Stomach smooth muscle (tissue), 2 donors: Measurements from ENCODE around the gene ABCD2.
"Not testable (repeated sequence)": the region's sequence is repeated elsewhere in the genome, so short reads cannot be mapped to it uniquely, and the experiment has no call there.

Source experiments
- H3K27ac ChIP-seq: one replicate; pipeline ENCODE4 v1.7.0; 2013; ENCODE audit warnings: mild to moderate bottlenecking, low read length, inconsistent platforms
- H3K27me3 ChIP-seq, 2 donors: one replicate each; pipeline ENCODE4 v1.7.0; 2013; ENCODE audit warnings: low read length in 2 of 2; ENCODE audit not compliant: insufficient read depth in 2 of 2, control insufficient read depth in 1 of 2
- H3K36me3 ChIP-seq, 2 donors: one replicate each; pipeline ENCODE4 v1.7.0; 2013; ENCODE audit warnings: low read length in 2 of 2; ENCODE audit not compliant: control insufficient read depth in 2 of 2, insufficient read depth in 2 of 2
- H3K4me1 ChIP-seq: one replicate; pipeline ENCODE4 v1.7.0; 2013; ENCODE audit warnings: low read length; ENCODE audit not compliant: control insufficient read depth, insufficient read depth
- H3K4me3 ChIP-seq, 2 donors: one replicate each; pipeline ENCODE4 v1.7.0; 2013; ENCODE audit warnings: low read length in 2 of 2
- H3K9ac ChIP-seq, 2 donors: one replicate each; pipeline ENCODE4 v1.7.0; 2013; ENCODE audit warnings: low read length in 2 of 2, mild to moderate bottlenecking in 1 of 2
- H3K9me3 ChIP-seq, 2 donors: one replicate each; pipeline ENCODE4 v1.7.0; 2013; ENCODE audit warnings: low read length in 2 of 2; ENCODE audit not compliant: control insufficient read depth in 2 of 2
- donor health status: healthy.
- donor health status: Pancreatic carcinoma.

ABCD2 gene

DNA sequence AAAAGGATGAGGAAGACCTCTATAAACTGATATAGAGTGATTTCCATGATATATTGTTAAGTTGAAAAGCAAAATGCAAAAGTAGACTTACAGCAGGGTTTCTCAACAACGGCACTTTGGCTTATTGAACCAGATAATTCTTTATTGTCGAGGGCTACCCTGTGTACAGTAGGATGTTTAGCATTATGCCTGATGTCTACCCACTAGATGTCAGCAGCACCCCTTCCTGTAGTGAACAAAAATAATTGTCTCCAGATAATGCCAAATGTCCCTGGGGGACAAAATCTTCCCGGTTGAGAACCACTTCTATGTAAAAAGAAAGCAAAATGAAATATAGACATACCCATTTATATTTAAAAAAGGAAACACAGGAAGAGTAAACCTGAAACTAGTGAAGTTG lies 32.4 kb downstream of the ABCD2 start:
- H3K36me3 ChIP-seq, result peaks cover 0 to 10% of the 10 kb centered on the region in 2 donors
- no peak overlapping the region for H3K27ac ChIP-seq
- no peaks in the 10 kb centered on the region for H3K4me1 ChIP-seq
- no peaks in the 10 kb centered on the region for H3K9me3 ChIP-seq
- H3K4me3 ChIP-seq, result no peak overlapping the region
- H3K27me3 ChIP-seq, result no peaks in the 10 kb centered on the region
- no peak overlapping the region for H3K9ac ChIP-seq

DNA sequence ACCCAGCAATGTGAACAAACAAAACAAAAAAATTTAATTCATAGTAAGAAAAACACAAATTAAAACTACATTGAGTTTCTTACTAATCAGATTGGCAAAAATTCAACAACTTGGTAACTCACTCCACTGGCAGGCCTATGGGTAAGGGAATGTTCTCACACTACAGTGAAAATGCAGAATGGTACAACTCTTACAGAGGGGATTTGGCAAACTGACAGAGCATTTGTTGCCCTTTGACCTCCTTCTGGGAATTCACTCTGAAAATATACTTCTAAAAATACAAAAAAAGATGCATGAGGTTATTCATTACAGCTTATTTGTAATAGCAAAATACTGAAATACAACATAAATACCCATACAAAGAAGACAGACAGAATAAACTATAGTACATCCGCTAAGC lies 32.8 kb downstream of the ABCD2 start:
- H3K4me3 ChIP-seq, result no peak overlapping the region
- H3K27me3 ChIP-seq, result no peaks in the 10 kb centered on the region
- H3K4me1 ChIP-seq, result no peaks in the 10 kb centered on the region
- H3K9me3 ChIP-seq, result no peaks in the 10 kb centered on the region
- H3K9ac ChIP-seq, result no peak overlapping the region
- no peak overlapping the region for H3K27ac ChIP-seq
- H3K36me3 ChIP-seq, result peaks cover 0 to 10% of the 10 kb centered on the region in 2 donors

DNA sequence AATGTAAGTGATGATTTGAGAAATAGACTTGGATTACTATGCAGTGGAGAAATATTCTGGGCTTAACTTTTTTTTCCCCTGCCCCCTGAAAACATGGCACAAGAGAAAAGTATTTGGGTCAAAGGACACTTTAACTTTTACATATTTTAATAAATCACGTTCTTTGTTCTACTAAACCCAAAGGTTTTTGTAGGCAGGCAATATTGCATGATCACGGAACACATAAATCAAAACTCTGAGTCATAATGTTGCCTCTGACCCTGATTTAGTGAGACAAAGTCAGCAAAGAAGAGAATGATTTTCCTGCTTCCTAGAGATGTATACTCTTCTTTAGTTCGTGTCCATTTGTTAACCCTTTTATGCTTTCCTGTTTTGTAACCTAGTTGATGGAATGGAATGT lies 38.0 kb downstream of the ABCD2 start:
- Histone ChIP-seq H3K9me3 (no peaks in the 10 kb centered on the region), H3K27ac (no peak overlapping the region), H3K4me3 (no peak overlapping the region), H3K36me3 (peaks cover 0 to 10% of the 10 kb centered on the region in 2 donors), H3K4me1 (no peaks in the 10 kb centered on the region), H3K9ac (no peak overlapping the region), H3K27me3 (no peaks in the 10 kb centered on the region)

DNA sequence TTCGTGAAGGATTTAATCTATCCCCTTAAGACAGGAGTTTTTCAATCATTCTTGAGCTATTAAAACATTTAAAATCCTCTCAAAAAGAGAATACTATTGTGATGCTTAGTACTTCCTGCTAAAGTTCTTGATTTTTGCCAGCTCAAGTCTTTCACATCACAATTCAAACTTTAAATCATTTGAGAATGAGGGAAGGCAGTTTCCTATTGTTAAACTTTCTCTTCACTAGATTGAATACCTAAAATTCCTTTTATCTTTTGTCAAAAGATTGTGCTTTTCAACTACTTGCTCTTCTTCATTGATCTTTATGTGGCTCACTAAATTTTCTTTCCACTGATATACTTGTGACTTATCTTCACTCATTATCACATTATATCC lies 44.1 kb downstream of the ABCD2 start:
- Histone ChIP-seq H3K4me1 (no peaks in the 10 kb centered on the region), H3K36me3 (no peaks in the 10 kb centered on the region), H3K9me3 (no peaks in the 10 kb centered on the region), H3K27me3 (no peaks in the 10 kb centered on the region), H3K9ac (no peak overlapping the region), H3K27ac (no peak overlapping the region), H3K4me3 (no peak overlapping the region)

DNA sequence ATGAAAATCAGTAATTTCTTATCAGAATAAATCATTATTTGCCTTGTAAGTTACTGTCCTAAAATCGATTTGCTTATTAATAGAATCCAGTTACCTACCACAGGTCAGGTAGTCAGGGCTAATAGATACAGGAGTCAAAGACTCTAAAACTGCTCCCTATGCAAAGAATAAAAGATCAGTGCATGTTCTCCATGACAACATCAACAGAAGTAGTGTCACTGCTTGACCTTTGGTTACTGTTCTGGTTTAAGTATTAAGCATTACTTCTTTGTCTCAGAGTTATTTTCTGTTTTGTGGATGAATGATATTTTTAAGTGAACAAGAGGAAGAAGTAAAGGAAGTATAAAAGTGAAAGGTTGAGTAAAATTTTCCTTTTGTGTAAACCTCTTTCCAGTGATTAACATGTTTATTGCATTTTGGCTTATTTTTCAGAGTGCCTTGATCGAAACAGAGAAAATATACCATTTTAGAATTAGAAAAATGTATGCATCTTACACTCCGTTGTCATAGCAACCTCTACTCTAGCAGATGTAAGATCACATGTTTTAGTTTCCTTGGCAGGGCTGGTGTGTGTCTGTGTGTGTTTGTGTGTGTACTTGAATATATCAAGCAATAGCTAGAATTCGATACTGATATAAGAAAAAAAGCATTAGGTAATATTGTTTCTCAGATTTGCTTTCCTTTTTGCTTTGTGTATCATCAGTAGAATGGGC lies 44.7 kb downstream of the ABCD2 start:
- no peak overlapping the region for H3K4me3 ChIP-seq
- H3K27ac ChIP-seq, result no peak overlapping the region
- no peaks in the 10 kb centered on the region for H3K9me3 ChIP-seq
- H3K36me3 ChIP-seq, result peaks cover 0 to 5% of the 10 kb centered on the region in 2 donors
- no peak overlapping the region for H3K9ac ChIP-seq
- H3K27me3 ChIP-seq, result no peaks in the 10 kb centered on the region
- no peaks in the 10 kb centered on the region for H3K4me1 ChIP-seq

DNA sequence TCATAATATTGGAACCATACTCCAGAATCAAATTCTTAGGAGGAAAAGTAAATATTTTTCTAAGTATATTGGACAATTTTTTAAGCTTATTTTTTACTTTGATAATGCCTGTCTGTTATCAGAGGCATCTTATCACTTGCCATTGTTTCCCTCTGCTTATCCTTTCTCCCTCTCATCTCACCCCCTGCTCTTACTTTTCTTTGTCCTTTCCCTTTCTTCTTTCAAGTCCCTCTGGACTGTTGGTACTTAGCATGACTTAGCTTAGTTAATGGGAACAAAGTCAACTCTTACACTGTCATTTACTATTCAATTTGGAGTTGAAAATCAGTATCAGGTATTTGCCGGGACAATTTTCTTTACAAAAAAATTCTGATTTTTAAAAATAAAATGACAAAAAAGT lies 45.2 kb downstream of the ABCD2 start:
- H3K4me3 ChIP-seq, result no peak overlapping the region
- no peaks in the 10 kb centered on the region for H3K27me3 ChIP-seq
- H3K9me3 ChIP-seq, result peaks cover 0 to 2% of the 10 kb centered on the region in 2 donors
- H3K4me1 ChIP-seq, result no peaks in the 10 kb centered on the region
- no peak overlapping the region for H3K9ac ChIP-seq
- peaks cover 0 to 7% of the 10 kb centered on the region in 2 donors for H3K36me3 ChIP-seq
- no peak overlapping the region for H3K27ac ChIP-seq

DNA sequence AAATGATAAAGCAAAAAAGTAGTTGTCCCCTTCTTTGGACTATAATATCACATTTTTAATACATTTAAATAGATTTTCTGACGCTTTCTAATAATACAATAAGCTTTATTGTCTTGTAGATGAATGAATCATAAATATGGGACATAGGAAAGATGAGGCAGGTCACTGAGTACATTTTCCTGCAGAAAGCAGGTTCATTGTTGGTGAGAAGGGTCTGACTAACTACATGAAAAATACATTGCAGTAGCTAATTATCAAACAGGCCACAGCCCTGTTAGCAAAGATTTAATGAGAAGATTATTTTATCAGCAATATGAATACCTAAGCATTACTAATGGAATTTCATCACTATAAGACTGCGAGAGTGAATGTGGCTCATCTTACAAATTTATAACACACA lies 45.6 kb downstream of the ABCD2 start:
- H3K9ac ChIP-seq, result no peak overlapping the region
- H3K27me3 ChIP-seq, result no peaks in the 10 kb centered on the region
- H3K9me3 ChIP-seq, result peaks cover 0 to 3% of the 10 kb centered on the region in 2 donors
- no peaks in the 10 kb centered on the region for H3K4me1 ChIP-seq
- H3K36me3 ChIP-seq, result peaks cover 0 to 7% of the 10 kb centered on the region in 2 donors
- no peak overlapping the region for H3K4me3 ChIP-seq
- H3K27ac ChIP-seq, result no peak overlapping the region

DNA sequence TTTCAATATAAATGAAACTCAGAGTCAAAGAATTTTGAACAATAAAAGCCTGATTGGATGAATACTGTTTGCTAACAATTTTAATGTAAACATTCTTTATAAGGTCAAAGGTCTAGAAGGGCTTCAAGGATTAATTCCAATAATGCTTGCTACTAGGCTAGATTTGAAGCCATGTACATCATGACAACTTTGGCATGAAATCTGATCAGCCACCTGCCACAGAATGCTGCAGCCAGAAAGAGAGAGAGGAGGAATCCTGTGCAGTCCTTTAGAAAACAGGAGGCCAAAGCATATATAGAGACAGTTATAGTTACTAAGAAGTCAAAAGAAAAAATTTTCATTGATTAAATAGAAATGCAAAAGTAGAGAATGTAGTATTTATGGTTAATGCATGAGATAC lies 47.1 kb downstream of the ABCD2 start:
- H3K9me3 ChIP-seq, result peaks cover 0 to 3% of the 10 kb centered on the region in 2 donors
- H3K4me3 ChIP-seq, result no peak overlapping the region
- H3K9ac ChIP-seq, result no peak overlapping the region
- peaks cover 0 to 7% of the 10 kb centered on the region in 2 donors for H3K36me3 ChIP-seq
- no peak overlapping the region for H3K27ac ChIP-seq
- H3K4me1 ChIP-seq, result no peaks in the 10 kb centered on the region
- H3K27me3 ChIP-seq, result no peaks in the 10 kb centered on the region

DNA sequence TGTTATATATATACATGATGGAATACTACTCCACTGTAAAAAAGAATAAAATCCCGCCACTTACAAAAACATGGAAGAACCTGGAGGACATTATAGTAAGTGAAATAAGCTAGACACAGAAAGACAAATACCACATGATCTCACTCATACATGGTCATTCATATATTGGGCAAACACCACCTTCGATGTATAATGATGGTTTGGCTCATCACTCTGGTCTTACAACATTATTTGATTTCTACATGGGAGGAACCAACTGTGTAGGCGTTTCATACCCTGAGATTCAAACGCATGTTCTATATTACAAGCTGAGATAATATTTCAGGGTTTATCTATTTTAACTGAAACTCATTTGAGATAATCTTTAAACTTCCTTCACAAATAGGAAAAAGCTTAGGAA lies 48.3 kb downstream of the ABCD2 start:
- Histone ChIP-seq H3K4me1 (no peaks in the 10 kb centered on the region), H3K36me3 (peaks cover 0 to 7% of the 10 kb centered on the region in 2 donors), H3K27ac (no peak overlapping the region)

DNA sequence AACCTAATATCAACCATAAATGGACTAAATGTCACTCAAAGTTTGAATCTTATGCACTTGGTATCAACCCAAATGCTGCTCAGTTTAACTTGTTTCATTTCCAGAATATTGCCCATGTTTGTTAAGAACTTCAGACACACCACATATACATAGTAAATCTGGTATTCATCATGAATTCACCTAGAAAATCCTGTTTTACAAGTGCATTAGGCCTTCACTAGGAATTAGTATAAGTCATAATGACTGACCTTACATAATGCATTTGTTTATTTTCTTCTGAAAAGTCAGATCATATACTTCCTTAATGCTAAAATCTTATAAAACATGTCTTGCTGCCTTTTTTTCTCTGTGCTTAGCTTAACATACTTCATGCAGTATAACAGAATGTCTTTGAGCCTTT lies 66.1 kb downstream of the ABCD2 start:
- Histone ChIP-seq H3K4me1 (no peaks in the 10 kb centered on the region), H3K27me3 (no peaks in the 10 kb centered on the region), H3K27ac (no peak overlapping the region), H3K4me3 (no peak overlapping the region), H3K36me3 (peaks cover 0 to 2% of the 10 kb centered on the region in 2 donors), H3K9me3 (no peaks in the 10 kb centered on the region), H3K9ac (no peak overlapping the region)

More for the DNA sequence above, 48.3 kb downstream of the ABCD2 start:
- Histone ChIP-seq H3K9ac (no peak overlapping the region), H3K9me3 (peaks cover 0 to 3% of the 10 kb centered on the region in 2 donors), H3K4me3 (no peak overlapping the region), H3K27me3 (no peaks in the 10 kb centered on the region)

DNA sequence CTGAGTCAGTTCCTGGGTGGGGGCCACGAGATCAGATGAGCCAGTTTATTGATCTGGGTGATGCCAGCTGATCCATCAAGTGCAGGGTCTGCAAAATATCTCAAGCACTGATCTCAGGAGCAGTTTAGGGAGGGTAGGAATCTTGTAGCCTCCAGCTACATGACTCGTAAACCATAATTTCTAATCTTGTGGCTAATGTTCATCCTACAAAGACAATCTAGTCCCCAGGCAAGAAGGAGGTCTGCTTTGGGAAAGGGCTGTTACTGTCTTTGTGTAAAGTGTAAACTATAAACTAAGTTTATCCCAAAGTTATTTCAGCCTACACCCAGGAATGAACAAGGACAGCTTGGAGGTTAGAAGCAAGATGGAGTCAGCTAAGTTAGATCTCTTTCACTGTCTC lies 75.4 kb downstream of the ABCD2 start:
- H3K27me3 ChIP-seq, H3K9me3 ChIP-seq, H3K4me1 ChIP-seq, H3K9ac ChIP-seq, H3K36me3 ChIP-seq, H3K27ac ChIP-seq, H3K4me3 ChIP-seq: not testable (repeated sequence)
